BE2C (cell line): ENCODE measurements around the gene CHTOP.

Experiments
- DNase-seq: peaks from one replicate; pipeline ENCODE4 v3.0.0-alpha.2; 2020
- H3K27me3 ChIP-seq: fragments of 250-450 bp; sonication (Bioruptor Pico); 2 replicates; pipeline ENCODE4 v1.5.1; 2020; ENCODE audit warnings: mild to moderate bottlenecking
- H3K36me3 ChIP-seq: fragments of 250-450 bp; sonication (Bioruptor Pico); 2 replicates; pipeline ENCODE4 v1.5.1; 2020; ENCODE audit warnings: mild to moderate bottlenecking
- H3K4me1 ChIP-seq: fragments of 250-450 bp; sonication (Bioruptor Pico); 2 replicates; pipeline ENCODE4 v1.5.1; 2020
- H3K4me3 ChIP-seq: 2 replicates; pipeline ENCODE4 v1.5.1; 2011; ENCODE audit warnings: low read depth, low read length
- H3K9me3 ChIP-seq: fragments of 250-450 bp; sonication (Bioruptor Pico); 2 replicates; pipeline ENCODE4 v1.5.1; 2020
- TF ChIP-seq, protein P1 (sequence below): IDR thresholded peaks from 2 replicates; pipeline ENCODE4 v1.5.1; 2012; ENCODE audit warnings: mild to moderate bottlenecking, low read depth, low read length

Gene CHTOP

DNA sequence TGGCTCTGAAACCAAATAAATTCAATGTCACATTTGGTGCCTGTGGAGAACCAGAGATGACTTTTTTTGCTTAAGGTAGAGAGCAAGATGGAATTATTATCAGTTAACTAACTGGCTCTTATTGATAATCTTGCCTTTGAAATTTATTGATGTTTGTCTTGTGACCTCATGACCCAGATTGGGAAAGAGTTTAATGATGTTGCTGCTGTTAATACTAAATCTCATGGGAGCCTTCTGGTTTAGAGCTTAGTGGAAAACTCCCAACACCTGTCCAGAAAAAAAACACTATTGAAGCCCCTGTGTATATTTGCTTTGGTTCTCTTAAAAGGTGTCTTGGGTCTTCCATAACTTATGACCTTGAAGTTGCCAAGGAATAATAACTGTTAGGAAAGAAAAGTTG lies 9.9 kb downstream of the CHTOP start:
- TF ChIP-seq, protein P1, sequence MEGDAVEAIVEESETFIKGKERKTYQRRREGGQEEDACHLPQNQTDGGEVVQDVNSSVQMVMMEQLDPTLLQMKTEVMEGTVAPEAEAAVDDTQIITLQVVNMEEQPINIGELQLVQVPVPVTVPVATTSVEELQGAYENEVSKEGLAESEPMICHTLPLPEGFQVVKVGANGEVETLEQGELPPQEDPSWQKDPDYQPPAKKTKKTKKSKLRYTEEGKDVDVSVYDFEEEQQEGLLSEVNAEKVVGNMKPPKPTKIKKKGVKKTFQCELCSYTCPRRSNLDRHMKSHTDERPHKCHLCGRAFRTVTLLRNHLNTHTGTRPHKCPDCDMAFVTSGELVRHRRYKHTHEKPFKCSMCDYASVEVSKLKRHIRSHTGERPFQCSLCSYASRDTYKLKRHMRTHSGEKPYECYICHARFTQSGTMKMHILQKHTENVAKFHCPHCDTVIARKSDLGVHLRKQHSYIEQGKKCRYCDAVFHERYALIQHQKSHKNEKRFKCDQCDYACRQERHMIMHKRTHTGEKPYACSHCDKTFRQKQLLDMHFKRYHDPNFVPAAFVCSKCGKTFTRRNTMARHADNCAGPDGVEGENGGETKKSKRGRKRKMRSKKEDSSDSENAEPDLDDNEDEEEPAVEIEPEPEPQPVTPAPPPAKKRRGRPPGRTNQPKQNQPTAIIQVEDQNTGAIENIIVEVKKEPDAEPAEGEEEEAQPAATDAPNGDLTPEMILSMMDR: no peak
- Histone ChIP-seq H3K4me1 (no peaks in the 10 kb centered on the region; the same call in 1 of the 2 replicates), H3K9me3 (no peaks in the 10 kb centered on the region), H3K27me3 (no peaks in the 10 kb centered on the region), H3K36me3 (peaks cover 82% of the 10 kb centered on the region), H3K4me3 (no peak overlapping the region)
- DNase-seq: no peak

DNA sequence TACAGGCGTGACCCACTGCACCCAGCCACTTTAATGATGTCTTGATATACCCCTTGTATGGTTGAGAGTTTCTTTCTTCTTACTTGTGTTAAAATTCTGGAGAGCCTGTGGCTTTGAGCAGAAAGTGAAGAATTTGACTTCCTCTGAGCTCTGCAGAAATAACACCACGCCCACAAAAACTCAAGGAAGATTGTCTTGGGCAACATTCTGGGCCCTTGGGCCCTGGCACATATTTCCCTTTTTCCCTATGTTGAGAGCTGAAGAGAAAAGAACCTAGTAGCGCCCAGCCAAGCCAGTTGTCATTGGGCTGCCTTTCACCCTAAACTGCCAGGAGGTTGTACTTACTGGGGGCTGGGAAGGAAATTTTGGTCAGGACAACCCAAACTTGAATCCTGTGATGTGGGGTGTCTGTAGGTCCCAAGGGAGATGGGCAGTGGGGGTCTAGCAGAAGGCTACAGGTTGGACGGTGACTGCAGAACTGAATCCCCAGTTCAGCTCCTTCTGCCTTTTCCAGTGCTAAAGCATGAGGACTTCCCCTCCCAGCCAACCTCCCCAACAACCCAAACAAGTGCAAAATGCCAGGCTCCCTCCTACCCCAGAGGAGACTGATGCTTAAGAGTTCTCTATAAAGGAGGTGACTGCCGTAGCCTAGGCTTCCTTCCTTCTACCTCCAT lies 12.9 kb downstream of the CHTOP start:
- TF ChIP-seq, protein P1: no peak
- H3K9me3 ChIP-seq: no peaks in the 10 kb centered on the region
- H3K4me1 ChIP-seq: peaks cover 4% of the 10 kb centered on the region; the same call in 1 of the 2 replicates
- peaks cover 52% of the 10 kb centered on the region for H3K36me3 ChIP-seq
- H3K4me3 ChIP-seq: no peak overlapping the region
- H3K27me3 ChIP-seq: no peaks in the 10 kb centered on the region
- DNase-seq: no peak

DNA sequence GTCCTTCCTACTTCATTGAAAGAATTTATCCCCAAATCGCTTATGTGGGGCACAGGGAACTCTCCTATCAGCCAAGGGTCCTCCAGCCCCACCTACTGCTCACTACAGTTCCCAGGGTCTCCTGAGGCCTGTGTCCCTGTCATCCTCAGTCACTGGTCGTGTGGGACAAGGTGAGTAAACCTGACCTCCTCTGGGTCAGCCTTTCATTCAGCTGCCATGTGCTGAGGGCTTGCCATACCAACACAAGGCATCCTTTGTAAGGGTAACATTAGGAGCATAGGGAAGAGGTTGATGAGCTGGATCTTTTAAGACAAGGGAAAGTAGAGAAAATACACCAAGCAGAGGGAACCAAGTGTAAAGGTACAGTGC lies 13.5 kb downstream of the CHTOP start:
- Histone ChIP-seq H3K9me3 (no peaks in the 10 kb centered on the region), H3K4me1 (peaks cover 4% of the 10 kb centered on the region; the same call in 1 of the 2 replicates), H3K4me3 (no peak overlapping the region), H3K27me3 (no peaks in the 10 kb centered on the region), H3K36me3 (peaks cover 47% of the 10 kb centered on the region)
- DNase-seq: no peak
- TF ChIP-seq, protein P1: no peak; the same call in 1 of the 2 replicates

DNA sequence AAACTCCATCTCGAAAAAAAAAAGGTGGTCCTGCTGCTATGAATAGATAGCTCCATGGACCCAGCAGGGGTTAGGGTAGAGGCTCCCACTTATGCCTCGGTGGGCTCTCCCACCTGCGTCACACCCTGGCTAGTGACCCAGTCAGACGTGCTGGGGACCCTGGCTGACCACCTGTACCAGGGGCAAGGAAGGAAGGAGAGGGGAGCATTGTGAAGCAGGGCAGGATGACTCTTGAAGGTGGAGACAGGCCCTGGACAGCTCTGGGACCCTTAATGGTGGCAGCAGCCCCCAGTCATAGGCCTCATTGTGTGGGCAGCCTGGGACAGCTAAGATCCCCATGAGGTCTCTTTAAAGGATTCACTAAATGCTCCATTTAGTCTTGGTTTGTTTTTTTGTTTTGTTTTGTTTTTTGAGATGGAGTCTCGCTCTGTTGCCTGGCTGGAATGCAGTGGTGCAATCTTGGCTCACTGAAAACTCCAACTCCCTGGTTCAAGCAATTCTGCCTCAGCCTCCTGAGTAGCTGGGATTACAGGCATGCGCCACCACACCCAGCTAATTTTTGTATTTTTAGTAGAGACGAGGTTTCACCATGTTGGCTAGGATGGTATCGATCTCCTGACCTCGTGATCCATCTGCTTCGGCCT lies 14.3 kb downstream of the CHTOP start:
- no peak overlapping the region for H3K4me3 ChIP-seq
- H3K27me3 ChIP-seq: no peaks in the 10 kb centered on the region
- TF ChIP-seq, protein P1: no peak
- H3K4me1 ChIP-seq: peaks cover 4% of the 10 kb centered on the region; the same call in 1 of the 2 replicates
- no peaks in the 10 kb centered on the region for H3K9me3 ChIP-seq
- DNase-seq: no peak
- H3K36me3 ChIP-seq: peaks cover 39% of the 10 kb centered on the region

DNA sequence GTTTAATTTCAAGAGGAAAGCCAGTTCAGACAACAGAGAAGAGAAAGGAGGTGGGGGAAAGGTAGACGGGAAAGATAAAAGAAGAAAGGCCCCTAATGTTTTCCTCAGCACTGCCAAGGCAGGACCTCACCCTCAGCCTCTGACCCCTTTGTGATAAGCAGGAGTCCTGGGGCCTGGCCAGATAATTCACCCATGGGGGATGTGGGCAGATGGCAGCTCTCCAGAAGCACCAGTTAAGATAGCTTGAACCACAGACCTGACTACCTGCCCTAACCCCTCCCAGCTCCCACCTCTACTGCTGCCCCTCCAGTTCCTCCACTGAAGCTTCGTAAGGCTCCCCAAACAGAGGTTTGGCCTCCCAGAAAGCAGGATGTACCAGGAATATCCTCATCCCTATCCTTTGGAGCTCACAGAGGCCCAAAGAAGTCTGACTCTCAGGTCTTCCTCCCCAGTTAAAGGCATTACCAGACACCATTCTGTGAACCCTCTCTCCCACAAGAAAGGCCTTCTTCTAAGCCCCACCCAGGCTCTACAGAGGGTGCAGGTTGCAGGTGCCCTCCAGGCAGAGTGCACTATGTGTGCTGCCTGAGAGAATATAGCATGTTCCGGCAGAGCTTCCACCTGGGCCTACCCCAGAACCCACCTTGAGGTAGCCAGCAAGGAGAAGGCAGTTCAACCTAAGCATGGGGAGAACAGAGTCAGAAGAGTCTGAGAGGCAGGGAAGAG lies 15.4 kb downstream of the CHTOP start:
- Histone ChIP-seq H3K36me3 (peaks cover 27% of the 10 kb centered on the region), H3K27me3 (no peaks in the 10 kb centered on the region), H3K4me1 (peaks cover 4% of the 10 kb centered on the region; the same call in 1 of the 2 replicates), H3K9me3 (no peaks in the 10 kb centered on the region), H3K4me3 (no peak overlapping the region)
- no peak for DNase-seq
- TF ChIP-seq, protein P1: no peak

DNA sequence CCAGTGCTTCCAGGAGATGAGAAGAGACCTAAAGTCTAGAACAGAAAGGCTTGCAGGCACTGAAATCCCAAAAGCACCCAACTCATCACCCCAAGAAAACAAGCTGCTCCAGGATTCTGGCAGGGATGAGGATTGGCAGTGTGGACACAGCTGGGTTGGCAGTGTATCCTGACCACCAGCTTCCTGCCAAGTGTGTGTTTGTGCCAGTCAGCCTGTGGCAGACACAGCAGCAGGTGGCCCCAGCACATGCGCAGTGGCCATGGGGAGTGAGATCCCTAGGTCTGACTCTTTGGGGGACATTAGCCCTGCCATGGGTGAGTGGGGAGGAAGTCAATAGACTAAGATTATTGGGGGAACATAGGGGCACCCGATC lies 16.0 kb downstream of the CHTOP start:
- Histone ChIP-seq H3K36me3 (peaks cover 21% of the 10 kb centered on the region), H3K4me1 (peaks cover 4% of the 10 kb centered on the region; the same call in 1 of the 2 replicates), H3K27me3 (no peaks in the 10 kb centered on the region), H3K4me3 (no peak overlapping the region), H3K9me3 (no peaks in the 10 kb centered on the region)
- DNase-seq: no peak
- TF ChIP-seq, protein P1: no peak
